ENCODE results near the gene NFATC1.

NFATC1 gene

DNA sequence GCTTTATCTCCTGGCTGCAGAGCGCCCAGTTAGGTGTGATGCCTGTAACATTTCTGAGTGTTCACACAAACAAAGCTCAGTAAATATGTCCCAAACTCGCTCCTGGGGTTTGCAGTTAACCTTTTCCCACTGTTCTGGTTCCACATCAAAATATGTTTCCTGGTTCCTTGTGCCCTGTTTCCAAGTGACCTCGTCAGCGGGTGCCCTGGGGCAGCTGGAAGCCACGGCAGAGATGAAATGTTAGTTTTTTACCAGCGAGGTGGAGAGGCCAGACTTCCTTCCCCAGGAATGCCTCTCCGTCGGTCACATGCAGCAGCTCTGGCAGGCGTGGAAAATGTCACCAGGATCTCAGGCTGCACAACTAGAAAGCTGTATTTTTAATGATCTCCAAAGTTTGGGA is 18.2 kb downstream of the NFATC1 start:
- TF ChIP-seq CTCF (IDR thresholded peaks at IDR 0.05; ENCODE audit: low read depth, low read length, missing control alignments) = no peak
- no peak overlapping the region for H3K4me3 ChIP-seq (replicated peaks; ENCODE audit: low read depth, low read length)
- no peak for DNase-seq (ENCODE audit: extremely low read depth, low read depth)

DNA sequence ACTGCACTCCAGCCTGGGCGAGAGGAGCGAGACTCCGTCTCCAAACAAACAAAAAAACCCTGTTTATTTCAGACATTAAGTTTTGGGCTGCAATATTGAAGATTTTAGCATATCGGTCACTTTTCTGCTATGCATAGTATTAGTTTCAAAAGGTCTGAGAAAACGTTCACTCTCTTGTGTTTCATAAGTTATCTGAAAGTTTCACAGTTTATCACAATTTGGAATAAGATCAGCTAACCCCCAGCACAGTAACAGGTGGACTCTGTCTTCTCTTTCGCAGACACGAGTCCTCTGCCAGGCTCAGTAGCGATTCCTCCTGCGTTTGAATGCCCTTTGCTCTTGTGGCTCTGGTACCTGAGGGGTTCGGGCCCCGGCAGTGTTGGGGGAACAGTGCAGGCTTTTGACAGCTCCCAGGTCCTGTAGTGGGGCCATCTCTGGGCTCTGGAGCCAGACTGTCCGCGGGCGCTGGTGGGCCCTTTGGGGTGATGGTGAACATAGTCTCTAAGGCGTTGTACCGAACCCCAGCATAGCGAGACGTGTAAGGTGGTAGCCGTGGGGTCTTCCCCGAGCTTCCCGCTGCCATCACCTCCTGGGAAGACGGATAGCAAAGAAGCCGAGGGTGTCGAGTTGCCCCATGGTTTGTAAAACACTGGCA is 20.4 kb downstream of the NFATC1 start:
- TF ChIP-seq CTCF (IDR thresholded peaks at IDR 0.05; ENCODE audit: low read depth, low read length, missing control alignments) = no peak
- no peak for DNase-seq (ENCODE audit: extremely low read depth, low read depth)

DNA sequence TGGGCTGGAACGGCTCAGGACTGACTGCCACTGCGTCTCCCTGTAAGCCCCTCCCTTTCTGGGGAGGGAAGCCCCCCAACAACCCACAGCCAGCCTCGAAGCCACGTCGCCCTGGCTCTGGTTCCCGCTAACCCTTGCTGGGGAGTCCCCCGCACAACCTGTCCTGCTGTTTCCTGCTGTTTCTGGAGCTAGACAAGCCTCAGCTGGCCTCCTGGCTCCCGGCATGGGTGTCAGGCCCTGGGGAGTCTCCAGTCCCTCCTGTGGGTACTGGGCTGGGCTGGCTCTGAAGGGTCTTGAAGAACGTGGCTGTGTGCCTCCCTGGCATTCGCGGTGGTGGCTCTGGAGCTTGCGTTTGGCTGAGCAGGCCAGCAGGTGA is 20.9 kb downstream of the NFATC1 start:
- H3K4me3 ChIP-seq (replicated peaks; ENCODE audit: low read depth, low read length) = no peak overlapping the region
- DNase-seq (ENCODE audit: extremely low read depth, low read depth) = no peak
- TF ChIP-seq CTCF (IDR thresholded peaks at IDR 0.05; ENCODE audit: low read depth, low read length, missing control alignments) = no peak

More for the DNA sequence above, 20.4 kb downstream of the NFATC1 start:
- no peak overlapping the region for H3K4me3 ChIP-seq (replicated peaks; ENCODE audit: low read depth, low read length)

- TF ChIP-seq CTCF (IDR thresholded peaks at IDR 0.05; ENCODE audit: low read depth, low read length, missing control alignments) = no peak
- DNase-seq (ENCODE audit: extremely low read depth, low read depth) = no peak
- H3K4me3 ChIP-seq (replicated peaks; ENCODE audit: low read depth, low read length) = no peak overlapping the region
Measured at GRCh38 chr18:79418236-79418635, 22.5 kb downstream of the NFATC1 start.

DNA sequence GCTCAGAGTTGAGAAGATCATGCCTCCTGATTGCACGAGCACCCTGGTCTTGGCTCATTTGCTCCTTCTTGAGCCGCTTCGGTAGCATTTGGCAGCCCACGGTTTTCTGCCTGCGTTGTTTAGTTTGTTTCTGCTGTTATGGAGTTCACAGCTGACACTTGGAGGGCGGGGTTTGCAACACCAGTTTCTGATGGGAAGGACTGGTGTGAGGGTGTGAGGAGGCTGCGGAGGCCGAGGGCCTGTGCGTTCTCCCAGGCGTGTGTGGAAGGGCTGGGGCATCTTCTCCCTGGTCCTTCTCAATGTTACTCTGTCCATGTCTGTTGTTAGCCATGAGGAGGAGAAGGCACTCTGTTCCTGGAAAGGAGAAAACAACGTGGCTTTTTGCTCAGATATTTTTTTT is 22.9 kb downstream of the NFATC1 start:
- H3K4me3 ChIP-seq (replicated peaks; ENCODE audit: low read depth, low read length) = no peak overlapping the region
- no peak for DNase-seq (ENCODE audit: extremely low read depth, low read depth)
- no peak for TF ChIP-seq CTCF (IDR thresholded peaks at IDR 0.05; ENCODE audit: low read depth, low read length, missing control alignments)

DNA sequence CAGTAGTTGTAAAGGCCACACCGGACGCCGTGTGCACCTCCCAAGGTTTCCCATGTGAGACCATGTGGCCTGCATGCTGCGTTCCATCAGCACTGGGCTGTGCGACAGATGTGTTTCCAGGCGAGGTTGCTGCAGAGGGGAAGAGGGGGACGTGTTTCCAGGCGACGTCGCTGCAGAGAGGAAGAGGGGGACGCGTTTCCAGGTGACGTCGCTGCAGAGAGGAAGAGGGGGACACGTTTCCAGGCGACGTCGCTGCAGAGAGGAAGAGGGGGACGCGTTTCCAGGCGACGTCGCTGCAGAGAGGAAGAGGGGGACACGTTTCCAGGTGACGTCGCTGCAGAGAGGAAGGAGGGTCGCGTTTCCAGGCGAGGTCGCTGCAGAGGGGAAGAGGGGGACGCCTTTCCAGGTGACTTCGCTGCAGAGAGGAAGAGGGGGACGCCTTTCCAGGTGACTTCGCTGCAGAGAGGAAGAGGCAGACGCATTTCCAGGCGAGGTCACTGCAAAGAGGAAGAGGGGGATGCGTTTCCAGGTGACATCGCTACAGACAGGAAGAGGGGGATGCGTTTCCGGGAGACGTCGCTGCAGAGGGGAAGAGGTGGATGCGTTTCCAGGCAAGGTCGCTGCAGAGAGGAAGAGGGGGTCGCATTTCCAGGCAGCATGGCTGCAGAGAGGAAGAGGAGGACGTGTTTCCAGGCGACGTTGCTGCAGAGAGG is 24.5 kb downstream of the NFATC1 start:
- DNase-seq (ENCODE audit: extremely low read depth, low read depth) = no peak
- TF ChIP-seq CTCF (IDR thresholded peaks at IDR 0.05; ENCODE audit: low read depth, low read length, missing control alignments) = no peak
- H3K4me3 ChIP-seq (replicated peaks; ENCODE audit: low read depth, low read length) = no peak overlapping the region

Measured in HFF-Myc (cell line).